HEK293T (cell line): ENCODE results near the gene FBXO9.

Experiments
- CTCF ChIA-PET: fragments of 350-600 bp; formaldehyde crosslinking; extraction: SDS; loops from one replicate; lab custom pipeline; 2021; ENCODE audit warnings: antibody characterized with exemption, inconsistent platforms; lab: Yijun Ruan, JAX
- POLR2A ChIA-PET: fragments of 350-600 bp; formaldehyde crosslinking; extraction: SDS; loops from one replicate; lab custom pipeline; 2020; ENCODE audit warnings: antibody characterized with exemption, inconsistent platforms; lab: Yijun Ruan, JAX
- DNase-seq: peaks from one replicate; pipeline ENCODE4 v3.0.0; 2012; ENCODE audit warnings: mixed read lengths; ENCODE audit errors: extremely low spot score
- ARNT ChIP-seq: fragments of 450-650 bp; IDR thresholded peaks from 2 replicates; pipeline ENCODE4 v1.6.1; 2017; ENCODE audit warnings: mild to moderate bottlenecking
- BHLHE40 ChIP-seq: fragments of 450-650 bp; IDR thresholded peaks from 2 replicates; pipeline ENCODE4 v1.6.1; 2016; ENCODE audit warnings: mild to moderate bottlenecking, moderate library complexity, borderline replicate concordance
- CTBP1 ChIP-seq: fragments of 450-650 bp; IDR thresholded peaks from 2 replicates; pipeline ENCODE4 v1.6.1; 2016; ENCODE audit warnings: borderline replicate concordance
- ELF4 ChIP-seq: fragments of 450-650 bp; IDR thresholded peaks from 2 replicates; pipeline ENCODE4 v1.6.1; 2017; ENCODE audit warnings: antibody characterized with exemption
- FOXA1 ChIP-seq: fragments of 450-650 bp; IDR thresholded peaks from 2 replicates; pipeline ENCODE4 v1.6.1; 2016; ENCODE audit warnings: mild to moderate bottlenecking
- FOXK2 ChIP-seq: fragments of 450-650 bp; IDR thresholded peaks from 2 replicates; pipeline ENCODE4 v1.6.1; 2016; ENCODE audit warnings: mild to moderate bottlenecking
- FOXM1 ChIP-seq: fragments of 450-650 bp; IDR thresholded peaks from 2 replicates; pipeline ENCODE4 v1.6.1; 2017; ENCODE audit warnings: mild to moderate bottlenecking, borderline replicate concordance
- HDGF ChIP-seq: fragments of 450-650 bp; IDR thresholded peaks from 2 replicates; pipeline ENCODE4 v1.6.1; 2017; ENCODE audit warnings: antibody characterized with exemption, borderline replicate concordance
- L3MBTL2 ChIP-seq: fragments of 450-650 bp; conservative IDR thresholded peaks from 2 replicates; pipeline ENCODE4 v1.6.1; 2016; ENCODE audit warnings: mild to moderate bottlenecking
- LEF1 ChIP-seq: fragments of 450-650 bp; IDR thresholded peaks from 2 replicates; pipeline ENCODE4 v1.6.1; 2017; ENCODE audit warnings: mild to moderate bottlenecking, borderline replicate concordance
- NFRKB ChIP-seq: fragments of 450-650 bp; IDR thresholded peaks from 2 replicates; pipeline ENCODE4 v1.6.1; 2016; ENCODE audit warnings: mild to moderate bottlenecking, moderate library complexity
- PKNOX1 ChIP-seq: fragments of 450-650 bp; IDR thresholded peaks from 2 replicates; pipeline ENCODE4 v1.6.1; 2016
- SP1 ChIP-seq: fragments of 450-650 bp; IDR thresholded peaks from 2 replicates; pipeline ENCODE4 v1.6.1; 2017
- SUZ12 ChIP-seq: fragments of 450-650 bp; IDR thresholded peaks from 2 replicates; pipeline ENCODE4 v1.6.1; 2016; ENCODE audit warnings: mild to moderate bottlenecking
- TARDBP ChIP-seq: fragments of 450-650 bp; IDR thresholded peaks from 2 replicates; pipeline ENCODE4 v1.6.1; 2016
- ZNF384 ChIP-seq: fragments of 450-650 bp; IDR thresholded peaks from 2 replicates; pipeline ENCODE4 v1.6.1; 2016

Gene FBXO9

GRCh38 chr6:53115113-53115512 is 49.9 kb downstream of the FBXO9 start:
- CTCF ChIA-PET: no interaction called here
- DNase-seq: no peak
- TF ChIP-seq L3MBTL2 (no peak), BHLHE40 (no peak), ZNF384 (no peak), SP1 (no peak), ELF4 (no peak), ARNT (no peak), TARDBP (no peak), LEF1 (no peak), SUZ12 (no peak), FOXA1 (no peak), CTBP1 (no peak), NFRKB (no peak), FOXM1 (no peak), FOXK2 (no peak), HDGF (no peak), PKNOX1 (no peak)
- POLR2A ChIA-PET: no interaction called here

GRCh38 chr6:53115741-53116140 is 50.5 kb downstream of the FBXO9 start:
- TF ChIP-seq NFRKB: no peak
- no peak for TF ChIP-seq ELF4
- TF ChIP-seq TARDBP: no peak
- POLR2A ChIA-PET: no interaction called here
- DNase-seq: no peak
- CTCF ChIA-PET: no interaction called here

- ChIA-PET CTCF (no interaction called here), POLR2A (no interaction called here)
- TF ChIP-seq LEF1 (no peak), NFRKB (no peak), ELF4 (no peak), TARDBP (no peak), HDGF (no peak), FOXK2 (no peak), ZNF384 (no peak), SUZ12 (no peak)
- DNase-seq: no peak
These were observed 54.1 kb downstream of the FBXO9 start for GRCh38 chr6:53119349-53119748.

GRCh38 chr6:53119772-53120409 is 54.7 kb downstream of the FBXO9 start:
- ChIA-PET POLR2A (no interaction called here), CTCF (no interaction called here)
- DNase-seq: no peak
- TF ChIP-seq CTBP1 (no peak), L3MBTL2 (no peak), BHLHE40 (no peak), PKNOX1 (no peak), TARDBP (no peak), NFRKB (no peak), FOXK2 (no peak), LEF1 (no peak), HDGF (no peak)

GRCh38 chr6:53124131-53124800 is 59.1 kb downstream of the FBXO9 start:
- ChIA-PET POLR2A (no interaction called here), CTCF (no interaction called here)
- TF ChIP-seq CTBP1: no peak
- no peak for TF ChIP-seq LEF1
- TF ChIP-seq FOXA1: no peak
- no peak for DNase-seq

- ChIA-PET CTCF (no interaction called here), POLR2A (no interaction called here)
- no peak for DNase-seq
- TF ChIP-seq FOXK2: no peak
- TF ChIP-seq CTBP1: no peak
- no peak for TF ChIP-seq TARDBP
- no peak for TF ChIP-seq NFRKB
- TF ChIP-seq LEF1: no peak
- TF ChIP-seq SUZ12: no peak
- no peak for TF ChIP-seq HDGF
- no peak for TF ChIP-seq ZNF384
- TF ChIP-seq FOXM1: no peak
- TF ChIP-seq SP1: no peak
- TF ChIP-seq ELF4: no peak
- TF ChIP-seq FOXA1: no peak
- no peak for TF ChIP-seq ARNT
- TF ChIP-seq PKNOX1: no peak
- no peak for TF ChIP-seq L3MBTL2
- no peak for TF ChIP-seq BHLHE40
These were observed 60.1 kb downstream of the FBXO9 start for GRCh38 chr6:53125276-53125675.
